Sigmoid colon (tissue), 7 donors: ENCODE measurements around the gene CUX1. TPM values are rescaled to one million over a fixed set of nuclear protein-coding genes. Genes with fewer than 3 reads are reported as not detected.
"Not testable (repeated sequence)": the region's sequence is repeated elsewhere in the genome, so short reads cannot be mapped to it uniquely, and the experiment has no call there.

Experiments
- DNase-seq: peaks from one replicate; pipeline ENCODE4 v3.0.0-alpha.2; 2019
- H3K27ac ChIP-seq, 4 donors: fragments of 200-600 bp; sonication (generic); one replicate each; pipeline ENCODE4 v1.5.1; 2016 to 2019; ENCODE audit warnings: mild to moderate bottlenecking in 1 of 4
- H3K27me3 ChIP-seq, 3 donors: fragments of 200-600 bp; sonication (generic); one replicate each; pipeline ENCODE4 v1.5.1; 2019; ENCODE audit warnings: mild to moderate bottlenecking in 1 of 3
- H3K36me3 ChIP-seq, 4 donors: fragments of 200-600 bp; sonication (generic); one replicate each; pipeline ENCODE4 v1.5.1; 2016 to 2019
- H3K4me1 ChIP-seq, 4 donors: fragments of 200-600 bp; sonication (generic); one replicate each; pipeline ENCODE4 v1.5.1; 2017 to 2019
- H3K4me3 ChIP-seq, 4 donors: fragments of 200-600 bp; sonication (generic); one replicate each; pipeline ENCODE4 v1.5.1; 2017 to 2019; ENCODE audit warnings: mild to moderate bottlenecking in 2 of 4, moderate library complexity in 1 of 4
- H3K9me3 ChIP-seq, 4 donors: fragments of 200-600 bp in 3 of 4; sonication (generic) in 3 of 4; one replicate each; pipeline versions ENCODE4 v1.5.1 to v1.6.1; 2013 to 2019
- EP300 ChIP-seq, 4 donors: sonication (generic); formaldehyde crosslinking; IDR thresholded peaks; one replicate each; pipeline ENCODE4 v1.6.1; 2017; ENCODE audit warnings: antibody characterized with exemption in 4 of 4
- POLR2A ChIP-seq, 2 donors: fragments of 450-650 bp; IDR thresholded peaks; one replicate each; pipeline ENCODE4 v1.6.1; 2016; ENCODE audit warnings: antibody characterized with exemption in 2 of 2, mild to moderate bottlenecking in 2 of 2, moderate library complexity in 2 of 2
- POLR2AphosphoS5 ChIP-seq, 4 donors: sonication (generic); formaldehyde crosslinking; IDR thresholded peaks; one replicate each; pipeline ENCODE4 v1.6.1; 2017; ENCODE audit warnings: antibody characterized with exemption in 4 of 4
- WGBS, 2 donors: extraction: QIAGEN DNeasy Blood & Tissue Kit; methylation state at CpG; one replicate each; pipeline ENCODE4 v1.1.7; 2013; 5-methylcytosine and 5-hydroxymethylcytosine counted together
- intact Hi-C: fragments of 100-400 bp; cut with DNase I; formaldehyde crosslinking; loops from one replicate; pipeline ENCODE4 v1.15.1; 2023
- polyA plus RNA-seq, 3 donors: library from polyadenylated mRNA; stranded (reverse); fragments of 200-250 nt; gene quantifications; one replicate each; pipeline ENCODE4 v1.2.3, GENCODE V29; 2013
- small RNA-seq, 3 donors: library from RNA; depleted of rRNA; stranded (forward); fragments of <200 nt; gene quantifications; one replicate each; pipeline ENCODE3, GENCODE V24; 2016
- total RNA-seq, 4 donors: library from RNA; depleted of rRNA; stranded (reverse); fragments of >200 nt; gene quantifications; one replicate each; pipeline ENCODE4 v1.1.0, GENCODE V29; 2016
- TF ChIP-seq, protein P1 (sequence below), 4 experiments: fragments of 450-650 bp in 3 of 4; fragments of 200-600 bp in 1 of 4; IDR thresholded peaks; one replicate each; pipeline ENCODE4 v1.5.1; 2016 to 2019; ENCODE audit warnings: antibody characterized with exemption in 4 of 4, mild to moderate bottlenecking in 3 of 4, moderate library complexity in 2 of 4
- donor health status: healthy with polysubstance abuse.
- donor health status: Bipolar disorder and iron deficiency.
- donor health status: healthy.

Gene CUX1
- total and polyA plus RNA-seq, 7 donors = 46.7 to 127 (median 49.9) TPM

DNA sequence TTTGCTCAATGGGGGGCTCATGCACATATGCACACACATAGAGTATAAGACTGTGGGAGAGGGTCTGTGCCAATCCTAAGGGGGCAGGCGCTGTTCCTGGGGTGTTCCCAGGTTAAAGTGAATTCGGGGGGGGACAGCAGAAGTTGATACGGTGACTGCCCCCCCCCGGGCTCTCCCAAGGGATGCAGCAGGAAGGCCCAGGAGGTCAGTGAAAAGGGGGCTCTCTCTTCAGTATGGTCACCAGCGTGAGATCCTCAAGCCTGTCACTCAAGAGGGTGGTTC, 506.4 kb downstream of the CUX1 start:
- no peak overlapping the region for H3K4me3 ChIP-seq
- DNase-seq = no peak
- no peaks in the 10 kb centered on the region for H3K4me1 ChIP-seq
- TF ChIP-seq POLR2A (IDR thresholded peaks at IDR 0.05) (no peak), EP300 (IDR thresholded peaks at IDR 0.05) (no peak), POLR2AphosphoS5 (IDR thresholded peaks at IDR 0.05) (no peak)
- TF ChIP-seq, protein P1, sequence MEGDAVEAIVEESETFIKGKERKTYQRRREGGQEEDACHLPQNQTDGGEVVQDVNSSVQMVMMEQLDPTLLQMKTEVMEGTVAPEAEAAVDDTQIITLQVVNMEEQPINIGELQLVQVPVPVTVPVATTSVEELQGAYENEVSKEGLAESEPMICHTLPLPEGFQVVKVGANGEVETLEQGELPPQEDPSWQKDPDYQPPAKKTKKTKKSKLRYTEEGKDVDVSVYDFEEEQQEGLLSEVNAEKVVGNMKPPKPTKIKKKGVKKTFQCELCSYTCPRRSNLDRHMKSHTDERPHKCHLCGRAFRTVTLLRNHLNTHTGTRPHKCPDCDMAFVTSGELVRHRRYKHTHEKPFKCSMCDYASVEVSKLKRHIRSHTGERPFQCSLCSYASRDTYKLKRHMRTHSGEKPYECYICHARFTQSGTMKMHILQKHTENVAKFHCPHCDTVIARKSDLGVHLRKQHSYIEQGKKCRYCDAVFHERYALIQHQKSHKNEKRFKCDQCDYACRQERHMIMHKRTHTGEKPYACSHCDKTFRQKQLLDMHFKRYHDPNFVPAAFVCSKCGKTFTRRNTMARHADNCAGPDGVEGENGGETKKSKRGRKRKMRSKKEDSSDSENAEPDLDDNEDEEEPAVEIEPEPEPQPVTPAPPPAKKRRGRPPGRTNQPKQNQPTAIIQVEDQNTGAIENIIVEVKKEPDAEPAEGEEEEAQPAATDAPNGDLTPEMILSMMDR (IDR thresholded peaks at IDR 0.05) = no peak
- no peaks in the 10 kb centered on the region for H3K36me3 ChIP-seq
- no peak overlapping the region for H3K27ac ChIP-seq
- no peaks in the 10 kb centered on the region for H3K9me3 ChIP-seq
- 86 to 93% methylated on average over 5 of the region's 5 CpGs for WGBS, 2 donors
- intact Hi-C loops = no loop called here
- H3K27me3 ChIP-seq = peaks cover 4 to 30% (median 5%) of the 10 kb centered on the region in 3 donors

DNA sequence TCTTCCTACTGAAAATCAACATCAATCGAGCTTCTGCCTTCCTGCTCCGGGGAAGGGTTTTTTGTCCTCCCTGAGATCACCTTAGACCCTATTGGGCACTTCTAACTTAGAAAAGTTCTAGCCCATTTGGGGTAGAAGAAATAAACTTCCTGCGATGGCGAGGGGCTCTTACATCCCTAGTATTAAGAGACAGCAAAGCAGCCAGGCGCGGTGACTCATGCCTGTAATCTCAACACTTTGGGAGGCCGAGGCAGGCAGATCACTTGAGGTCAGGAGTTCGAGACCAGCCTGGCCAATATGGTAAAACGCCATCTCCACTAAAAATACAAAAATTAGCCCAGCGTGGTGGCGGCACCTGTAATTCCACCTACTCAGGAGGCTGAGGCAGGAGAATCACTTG, 507.7 kb downstream of the CUX1 start:
- peaks cover 4 to 30% (median 5%) of the 10 kb centered on the region in 3 donors for H3K27me3 ChIP-seq
- H3K4me1 ChIP-seq, intact Hi-C loops, DNase-seq, H3K27ac ChIP-seq, H3K9me3 ChIP-seq, H3K4me3 ChIP-seq, H3K36me3 ChIP-seq: not testable (repeated sequence)
- 89 to 92% methylated on average over 11 of the region's 11 CpGs for WGBS, 2 donors

DNA sequence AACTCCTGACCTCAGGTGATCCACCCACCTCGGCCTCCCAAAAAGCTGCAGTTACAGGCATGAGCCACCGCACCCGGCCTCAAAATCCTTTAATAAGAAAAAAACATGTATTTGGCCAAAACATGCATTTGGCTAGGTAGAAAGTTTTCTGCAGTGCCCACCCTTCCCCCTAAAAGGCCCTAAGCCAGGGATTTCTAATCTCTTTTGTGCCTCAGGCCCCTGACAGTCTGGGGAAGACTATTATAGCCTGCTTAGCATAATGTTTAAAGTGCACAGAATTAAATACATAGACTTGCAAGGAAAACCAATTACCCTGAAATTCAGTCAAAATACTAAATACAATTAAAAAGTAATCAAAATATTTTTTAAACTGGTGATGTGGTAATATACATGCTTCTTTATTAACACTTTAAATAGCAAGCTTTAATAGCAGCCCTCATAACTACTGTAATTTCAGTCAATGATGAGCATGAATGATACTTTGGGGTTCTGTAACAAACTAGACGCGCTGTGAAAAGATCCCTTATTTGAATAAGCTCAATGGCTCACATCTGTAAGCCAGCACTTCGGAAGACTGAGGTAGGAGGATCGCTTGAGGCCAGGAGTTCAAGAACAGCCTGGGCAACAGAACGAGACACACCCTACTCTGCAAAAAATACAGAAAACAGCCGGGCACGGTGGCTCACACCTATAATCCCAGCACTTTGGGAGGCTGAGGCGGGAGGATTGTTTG, 508.9 kb downstream of the CUX1 start:
- WGBS, 2 donors = 64 to 87% methylated on average over 11 of the region's 11 CpGs
- H3K27me3 ChIP-seq = peaks cover 0 to 18% (median under 1%) of the 10 kb centered on the region in 3 donors

DNA sequence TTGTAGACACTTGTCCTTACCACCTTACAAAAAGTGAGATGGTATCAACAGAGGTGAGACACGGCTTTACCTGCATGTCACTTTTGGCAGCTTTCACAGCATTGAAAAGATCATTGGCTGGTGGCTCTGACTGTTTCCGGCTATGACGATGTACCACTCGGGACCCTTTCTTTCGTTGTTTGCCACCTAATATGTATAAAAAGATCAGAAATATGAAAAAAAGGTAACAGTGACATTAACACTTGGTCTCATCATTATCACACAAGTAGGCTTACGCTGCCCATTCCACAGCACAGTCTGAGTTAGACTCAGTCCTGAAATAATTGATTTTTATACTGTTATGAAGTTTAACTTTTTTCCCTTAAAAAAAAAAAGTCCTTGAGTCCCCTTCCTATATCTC, 509.8 kb downstream of the CUX1 start:
- H3K36me3 ChIP-seq, H3K4me1 ChIP-seq, intact Hi-C loops, DNase-seq, H3K4me3 ChIP-seq, H3K9me3 ChIP-seq, H3K27ac ChIP-seq: not testable (repeated sequence)
- WGBS, 2 donors = 83 to 89% methylated on average over 6 of the region's 6 CpGs
- H3K27me3 ChIP-seq = peaks cover 0 to 14% (median 0%) of the 10 kb centered on the region in 3 donors

More for the DNA sequence above, 508.9 kb downstream of the CUX1 start:
- no peaks in the 10 kb centered on the region for H3K36me3 ChIP-seq
- H3K4me3 ChIP-seq = no peak overlapping the region
- H3K4me1 ChIP-seq = no peaks in the 10 kb centered on the region
- no peaks in the 10 kb centered on the region for H3K9me3 ChIP-seq
- H3K27ac ChIP-seq = no peak overlapping the region
- TF ChIP-seq, protein P1 (IDR thresholded peaks at IDR 0.05) = no peak
- no peak for TF ChIP-seq EP300 (IDR thresholded peaks at IDR 0.05)
- TF ChIP-seq POLR2A (IDR thresholded peaks at IDR 0.05) = no peak
- TF ChIP-seq POLR2AphosphoS5 (IDR thresholded peaks at IDR 0.05) = no peak
- intact Hi-C loops = no loop called here
- no peak for DNase-seq

DNA sequence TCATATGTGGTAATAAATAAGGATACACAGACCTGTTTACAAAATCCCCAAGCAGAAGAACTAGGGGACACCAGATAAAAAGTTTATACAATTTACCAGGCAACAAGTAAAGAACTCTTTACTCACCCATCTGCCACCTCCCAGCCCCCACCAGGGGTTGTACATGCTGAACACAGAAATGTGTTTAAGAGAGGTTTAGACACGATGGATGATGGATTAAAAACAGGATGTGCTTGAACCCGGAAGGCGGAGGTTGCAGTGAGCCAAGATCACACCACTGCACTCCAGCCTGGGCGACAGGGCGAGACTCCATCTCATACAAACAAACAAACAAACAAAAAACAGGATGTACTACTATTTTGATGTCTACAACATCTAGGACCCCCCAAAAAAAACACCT, 511.4 kb downstream of the CUX1 start:
- H3K9me3 ChIP-seq, H3K4me1 ChIP-seq, intact Hi-C loops, H3K36me3 ChIP-seq, H3K27ac ChIP-seq, H3K4me3 ChIP-seq, DNase-seq: not testable (repeated sequence)
- peaks cover 0 to 12% (median 0%) of the 10 kb centered on the region in 3 donors for H3K27me3 ChIP-seq
- WGBS, 2 donors = 71 to 80% methylated on average over 4 of the region's 5 CpGs

DNA sequence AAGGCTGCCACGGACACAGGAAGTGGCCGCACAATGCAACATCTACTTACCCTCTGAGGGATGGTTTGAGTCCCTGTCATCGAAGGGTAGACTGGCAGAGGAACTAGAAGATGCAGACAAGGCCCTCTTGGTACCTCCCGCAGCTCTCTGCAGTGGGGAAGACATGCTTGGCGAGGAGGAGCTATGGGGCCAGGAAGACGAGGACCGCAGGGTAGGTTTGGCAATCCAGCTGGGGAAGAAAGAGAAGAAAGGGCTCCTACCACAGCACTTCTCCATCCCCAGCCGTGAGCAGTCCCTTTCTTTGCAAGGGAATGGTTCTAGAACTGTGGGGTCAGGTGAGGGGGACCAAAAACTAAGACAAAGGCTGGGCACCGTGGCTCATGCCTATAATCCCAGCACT, 511.9 kb downstream of the CUX1 start:
- H3K36me3 ChIP-seq, H3K9me3 ChIP-seq, H3K4me1 ChIP-seq, H3K4me3 ChIP-seq, DNase-seq, H3K27ac ChIP-seq, intact Hi-C loops: not testable (repeated sequence)
- 80 to 82% methylated on average over 7 to 9 of the region's 9 CpGs for WGBS, 2 donors
- peaks cover 0 to 12% (median 0%) of the 10 kb centered on the region in 3 donors for H3K27me3 ChIP-seq

DNA sequence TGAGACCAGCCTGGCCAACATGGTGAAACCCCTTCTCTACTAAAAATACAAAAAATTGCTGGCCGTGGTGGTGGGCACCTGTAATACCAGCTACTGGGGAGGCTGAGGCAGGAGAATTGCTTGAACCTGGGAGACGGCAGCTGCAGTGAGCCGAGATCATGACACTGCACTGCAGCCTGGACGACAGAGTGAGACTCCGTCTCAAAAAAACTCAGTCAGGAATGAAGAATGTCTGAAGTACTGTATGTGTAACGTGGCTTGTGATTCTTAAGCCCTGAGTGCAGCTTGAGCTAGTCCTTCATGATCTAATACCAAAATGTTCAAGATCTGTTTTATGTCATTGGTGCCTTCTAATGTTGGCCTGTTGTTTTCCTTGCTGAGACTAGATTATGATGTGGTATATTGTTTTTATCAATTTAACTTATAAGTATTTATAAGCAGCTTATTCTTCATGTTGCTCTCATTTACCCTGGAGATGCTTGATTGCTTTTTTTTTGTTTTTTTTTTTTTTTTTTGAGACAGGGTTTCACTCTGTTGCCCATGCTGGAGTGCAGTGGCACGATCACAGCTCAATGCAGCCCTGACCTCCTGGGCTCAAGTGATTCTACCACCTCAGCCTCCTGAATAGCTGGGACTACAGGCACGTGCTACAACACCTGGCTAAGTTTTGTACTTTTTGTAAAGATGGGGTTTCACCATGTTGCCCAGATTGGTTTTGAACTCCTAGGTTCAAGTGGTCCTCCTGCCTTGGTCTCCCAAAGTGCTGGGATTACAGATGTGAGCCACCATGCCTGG, 513.4 kb downstream of the CUX1 start:
- DNase-seq, H3K4me1 ChIP-seq, H3K4me3 ChIP-seq, H3K27ac ChIP-seq, H3K36me3 ChIP-seq, intact Hi-C loops, H3K9me3 ChIP-seq: not testable (repeated sequence)
- 90% methylated on average over 8 of the region's 8 CpGs for WGBS, 2 donors
- H3K27me3 ChIP-seq = peaks cover 0 to 12% (median 0%) of the 10 kb centered on the region in 3 donors

Small RNAs within 50 kb of the gene (small RNA-seq; reads per million reads assigned to genes)
- 0 reads per million in 3 donors for gene AC005086.2
- 0 reads per million in 3 donors for gene AC005086.3
- 0 reads per million in 3 donors for gene AC005086.4
- 0 reads per million in 3 donors for gene AC005088.1
- 0 reads per million in 3 donors for gene MIR4285
- gene RF00554 = 0 reads per million in 3 donors

Other genes starting within 250 kb of the CUX1 start
- gene MYL10, start 188.3 kb upstream of the CUX1 start, total RNA-seq = not detected
- gene MYL10, start 188.3 kb upstream of the CUX1 start, polyA plus RNA-seq = not detected